Upper lobe of left lung (tissue), 4 donors: ENCODE results near the gene ANKMY1.

Experiments
- POLR2A ChIP-seq, 4 donors: fragments of 450-650 bp; IDR thresholded peaks; one replicate each; pipeline ENCODE4 v1.5.1; 2016 to 2017; ENCODE audit warnings: antibody characterized with exemption in 4 of 4, mild to moderate bottlenecking in 2 of 4
- POLR2AphosphoS5 ChIP-seq, 2 donors: sonication (generic); formaldehyde crosslinking; IDR thresholded peaks; one replicate each; pipeline ENCODE4 v1.5.1; 2017; ENCODE audit warnings: antibody characterized with exemption in 2 of 2
- TF ChIP-seq, protein P1 (sequence below), 6 experiments: fragments of 450-650 bp in 4 of 6; fragments of 200-600 bp in 2 of 6; sonication (generic) in 2 of 6; IDR thresholded peaks; one replicate each; pipeline ENCODE4 v1.5.1; 2016 to 2019; ENCODE audit warnings: antibody characterized with exemption in 6 of 6

DNA sequence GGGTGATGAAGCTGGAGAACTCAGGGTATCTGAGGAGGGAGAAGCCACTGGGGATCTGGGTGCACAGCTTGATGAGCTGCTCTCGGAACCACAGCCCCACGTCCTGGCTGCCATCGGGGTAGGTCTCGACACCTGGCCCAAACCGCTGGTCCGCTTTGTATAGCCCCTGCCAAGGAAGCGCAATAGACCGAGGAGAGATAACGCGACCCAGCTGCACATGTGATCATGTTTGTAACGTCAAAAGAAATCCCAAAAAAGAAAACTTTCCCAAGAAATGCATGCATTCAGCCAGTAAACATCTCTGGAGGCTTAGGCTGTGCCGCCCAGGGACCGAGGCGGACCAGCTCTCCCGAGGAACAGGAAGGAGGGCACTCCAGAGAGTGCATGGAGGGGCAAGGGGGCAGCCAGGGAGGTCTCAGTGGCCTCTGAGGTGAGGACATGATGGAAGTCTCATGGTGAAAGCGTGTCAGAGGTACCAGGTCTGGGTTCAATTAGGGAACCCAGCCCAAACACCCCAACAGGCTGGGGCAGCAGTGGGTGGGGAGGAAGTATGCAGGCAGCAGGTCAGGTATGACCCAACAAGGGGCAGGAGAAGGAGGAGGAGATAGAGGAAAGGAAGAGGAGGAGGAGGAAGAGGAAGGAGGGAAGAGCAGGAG, 28.3 kb downstream of the ANKMY1 start:
- TF ChIP-seq POLR2A (IDR thresholded peaks at IDR 0.05) = no peak
- TF ChIP-seq, protein P1, sequence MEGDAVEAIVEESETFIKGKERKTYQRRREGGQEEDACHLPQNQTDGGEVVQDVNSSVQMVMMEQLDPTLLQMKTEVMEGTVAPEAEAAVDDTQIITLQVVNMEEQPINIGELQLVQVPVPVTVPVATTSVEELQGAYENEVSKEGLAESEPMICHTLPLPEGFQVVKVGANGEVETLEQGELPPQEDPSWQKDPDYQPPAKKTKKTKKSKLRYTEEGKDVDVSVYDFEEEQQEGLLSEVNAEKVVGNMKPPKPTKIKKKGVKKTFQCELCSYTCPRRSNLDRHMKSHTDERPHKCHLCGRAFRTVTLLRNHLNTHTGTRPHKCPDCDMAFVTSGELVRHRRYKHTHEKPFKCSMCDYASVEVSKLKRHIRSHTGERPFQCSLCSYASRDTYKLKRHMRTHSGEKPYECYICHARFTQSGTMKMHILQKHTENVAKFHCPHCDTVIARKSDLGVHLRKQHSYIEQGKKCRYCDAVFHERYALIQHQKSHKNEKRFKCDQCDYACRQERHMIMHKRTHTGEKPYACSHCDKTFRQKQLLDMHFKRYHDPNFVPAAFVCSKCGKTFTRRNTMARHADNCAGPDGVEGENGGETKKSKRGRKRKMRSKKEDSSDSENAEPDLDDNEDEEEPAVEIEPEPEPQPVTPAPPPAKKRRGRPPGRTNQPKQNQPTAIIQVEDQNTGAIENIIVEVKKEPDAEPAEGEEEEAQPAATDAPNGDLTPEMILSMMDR (IDR thresholded peaks at IDR 0.05) = no peak
- TF ChIP-seq POLR2AphosphoS5 (IDR thresholded peaks at IDR 0.05) = no peak
